SJSA1 (cell line): ENCODE measurements around the gene MIER2. TPM values are rescaled to one million over a fixed set of nuclear protein-coding genes. Genes with fewer than 3 reads are reported as not detected.
A peak's percentile ranks its signal among the peaks of the same experiment; 100 is the strongest.
"Not testable (repeated sequence)": the region's sequence is repeated elsewhere in the genome, so short reads cannot be mapped to it uniquely, and the experiment has no call there.

Source experiments
- DNase-seq, 2 experiments: peaks; one replicate each; pipeline ENCODE4 v3.0.0-alpha.2; 2015 to 2020; ENCODE audit warnings: low spot score in 2 of 2, low read depth in 1 of 2
- H3K27ac ChIP-seq: fragments of 250-450 bp; sonication (Bioruptor Pico); 2 replicates; pipeline ENCODE4 v1.5.1; 2020; ENCODE audit warnings: mild to moderate bottlenecking, moderate library complexity
- H3K27me3 ChIP-seq: fragments of 250-450 bp; sonication (Bioruptor Pico); replicated peaks from 2 replicates; pipeline ENCODE4 v1.5.1; 2020; ENCODE audit warnings: mild to moderate bottlenecking, moderate library complexity
- H3K36me3 ChIP-seq: fragments of 250-450 bp; sonication (Bioruptor Pico); 2 replicates; pipeline ENCODE4 v1.5.1; 2020; ENCODE audit warnings: mild to moderate bottlenecking
- H3K4me1 ChIP-seq: fragments of 250-450 bp; sonication (Bioruptor Pico); replicated peaks from 2 replicates; pipeline ENCODE4 v1.6.1; 2021; ENCODE audit warnings: mild to moderate bottlenecking
- H3K4me3 ChIP-seq: fragments of 250-450 bp; sonication (Bioruptor Pico); 2 replicates; pipeline ENCODE4 v1.5.1; 2020; ENCODE audit warnings: mild to moderate bottlenecking
- H3K9me3 ChIP-seq: fragments of 250-450 bp; sonication (Bioruptor Pico); replicated peaks from 2 replicates; pipeline ENCODE4 v1.5.1; 2020; ENCODE audit warnings: mild to moderate bottlenecking
- total RNA-seq: library from RNA; depleted of rRNA; stranded (reverse); fragments of >200 nt; shearing (Covaris generic); gene quantifications from 2 replicates; pipeline ENCODE4 v1.2.3, GENCODE V29; 2014

MIER2 gene
- total RNA-seq, 1 experiment from 2014 or later, result 19.9 TPM

DNA sequence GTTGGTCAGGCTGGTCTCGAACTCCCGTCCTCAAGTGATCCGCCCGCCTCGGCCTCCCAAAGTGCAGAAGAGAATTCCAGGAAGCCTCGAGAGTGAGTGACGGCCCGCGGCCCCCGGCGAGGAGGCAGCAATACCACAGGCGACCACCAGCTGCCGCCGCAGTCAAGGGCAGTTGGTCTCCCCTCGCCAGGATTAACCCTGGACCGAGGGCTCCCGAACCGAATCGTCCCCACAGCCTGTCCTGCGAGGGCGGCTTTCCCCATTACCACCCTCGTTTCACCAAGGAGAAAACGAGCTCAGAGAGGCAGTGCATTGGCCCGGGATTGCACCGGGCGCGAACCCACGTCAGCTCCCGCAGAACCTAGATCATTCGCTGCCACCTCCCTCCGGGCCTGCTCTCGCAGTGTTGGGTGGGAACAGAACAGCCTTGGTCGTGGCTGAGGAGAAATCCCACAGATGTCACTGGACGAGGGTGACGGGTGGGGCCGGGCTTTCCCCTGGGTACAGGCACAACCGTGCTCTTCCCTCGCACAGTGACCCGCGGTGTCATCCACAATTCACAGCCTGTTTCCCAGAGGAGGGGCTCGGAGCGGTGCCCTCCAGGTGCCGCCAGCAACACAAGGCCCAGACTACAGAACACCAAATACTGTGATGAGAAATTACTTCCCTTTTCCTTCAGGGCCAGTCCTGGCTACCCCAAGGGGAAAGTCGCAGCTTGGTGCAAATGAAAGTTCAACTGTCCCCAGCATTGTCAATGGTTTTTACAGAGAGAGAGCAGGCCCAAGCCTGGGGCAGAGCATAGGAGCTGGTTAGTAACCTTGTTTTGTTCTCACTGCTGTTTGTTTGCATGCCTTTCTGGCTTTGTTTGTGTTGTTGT lies 39.6 kb upstream of the MIER2 start:
- Histone ChIP-seq H3K9me3 (no peaks in the 10 kb centered on the region), H3K36me3 (no peaks in the 10 kb centered on the region), H3K27ac (no peak overlapping the region), H3K4me1 (no peaks in the 10 kb centered on the region), H3K27me3 (no peaks in the 10 kb centered on the region), H3K4me3 (no peak overlapping the region)
- DNase-seq, result no peak

GRCh38 chr19:383040-383439 lies 38.4 kb upstream of the MIER2 start:
- Histone ChIP-seq H3K4me3 (no peak overlapping the region), H3K27ac (no peak overlapping the region), H3K27me3 (no peaks in the 10 kb centered on the region), H3K9me3 (no peaks in the 10 kb centered on the region), H3K4me1 (no peaks in the 10 kb centered on the region), H3K36me3 (no peaks in the 10 kb centered on the region)
- DNase-seq, result peak in 1 of 2 experiments; percentile 25

DNA sequence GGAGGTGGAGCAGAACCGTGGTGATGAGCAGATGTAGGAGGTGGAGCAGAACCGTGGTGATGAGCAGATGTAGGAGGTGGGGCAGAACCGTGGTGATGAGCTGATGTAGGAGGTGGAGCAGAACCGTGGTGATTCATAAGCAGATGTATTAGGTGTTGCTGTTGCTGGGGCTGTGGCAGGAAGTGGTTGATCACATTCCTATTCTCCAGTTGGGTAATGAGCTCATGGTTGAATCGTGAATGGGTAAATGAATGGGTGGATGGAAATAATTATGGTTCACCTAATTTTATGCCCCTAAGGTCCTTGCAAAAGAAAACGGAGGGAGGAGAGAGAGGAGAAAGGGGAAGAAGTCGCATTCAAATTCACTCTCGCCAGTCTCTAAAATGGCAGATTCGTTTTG lies 38.0 kb upstream of the MIER2 start:
- not testable (repeated sequence) for H3K27ac ChIP-seq, DNase-seq, H3K4me3 ChIP-seq, H3K9me3 ChIP-seq, H3K36me3 ChIP-seq, H3K27me3 ChIP-seq, H3K4me1 ChIP-seq

GRCh38 chr19:381901-382300 lies 37.3 kb upstream of the MIER2 start:
- H3K27ac ChIP-seq, H3K4me1 ChIP-seq, H3K9me3 ChIP-seq, H3K27me3 ChIP-seq, H3K4me3 ChIP-seq, H3K36me3 ChIP-seq: not testable (repeated sequence)
- peak in 1 of 2 experiments; percentile 31 for DNase-seq

GRCh38 chr19:380618-381219 lies 36.1 kb upstream of the MIER2 start:
- not testable (repeated sequence) for H3K9me3 ChIP-seq, H3K36me3 ChIP-seq, H3K4me3 ChIP-seq, H3K27me3 ChIP-seq, H3K4me1 ChIP-seq, H3K27ac ChIP-seq
- DNase-seq, result peak in 1 of 2 experiments; percentile 8

GRCh38 chr19:379796-380195 lies 35.2 kb upstream of the MIER2 start:
- peaks cover 16% of the 10 kb centered on the region for H3K27me3 ChIP-seq
- H3K27ac ChIP-seq, result no peak overlapping the region
- no peaks in the 10 kb centered on the region for H3K36me3 ChIP-seq
- no peak overlapping the region for H3K4me3 ChIP-seq
- no peaks in the 10 kb centered on the region for H3K4me1 ChIP-seq
- H3K9me3 ChIP-seq, result no peaks in the 10 kb centered on the region
- no peak for DNase-seq

- H3K36me3 ChIP-seq, result no peaks in the 10 kb centered on the region
- no peak overlapping the region for H3K4me3 ChIP-seq
- peaks cover 27% of the 10 kb centered on the region for H3K27me3 ChIP-seq
- H3K4me1 ChIP-seq, result no peaks in the 10 kb centered on the region
- DNase-seq, result no peak
- H3K27ac ChIP-seq, result no peak overlapping the region
- H3K9me3 ChIP-seq, result no peaks in the 10 kb centered on the region
These were observed 34.1 kb upstream of the MIER2 start for GRCh38 chr19:378706-379105.

GRCh38 chr19:377801-378581 lies 33.4 kb upstream of the MIER2 start:
- Histone ChIP-seq H3K27ac (no peak overlapping the region), H3K9me3 (no peaks in the 10 kb centered on the region), H3K4me3 (no peak overlapping the region), H3K36me3 (no peaks in the 10 kb centered on the region), H3K4me1 (no peaks in the 10 kb centered on the region), H3K27me3 (peaks cover 34% of the 10 kb centered on the region)
- peak in 1 of 2 experiments; percentile 42 for DNase-seq

- Histone ChIP-seq H3K4me3 (no peak overlapping the region), H3K27me3 (peaks cover 53% of the 10 kb centered on the region), H3K4me1 (no peaks in the 10 kb centered on the region), H3K9me3 (no peaks in the 10 kb centered on the region), H3K27ac (no peak overlapping the region), H3K36me3 (no peaks in the 10 kb centered on the region)
- DNase-seq, result peak in 1 of 2 experiments; percentile 37
These were observed 31.5 kb upstream of the MIER2 start for GRCh38 chr19:376111-376470.

DNA sequence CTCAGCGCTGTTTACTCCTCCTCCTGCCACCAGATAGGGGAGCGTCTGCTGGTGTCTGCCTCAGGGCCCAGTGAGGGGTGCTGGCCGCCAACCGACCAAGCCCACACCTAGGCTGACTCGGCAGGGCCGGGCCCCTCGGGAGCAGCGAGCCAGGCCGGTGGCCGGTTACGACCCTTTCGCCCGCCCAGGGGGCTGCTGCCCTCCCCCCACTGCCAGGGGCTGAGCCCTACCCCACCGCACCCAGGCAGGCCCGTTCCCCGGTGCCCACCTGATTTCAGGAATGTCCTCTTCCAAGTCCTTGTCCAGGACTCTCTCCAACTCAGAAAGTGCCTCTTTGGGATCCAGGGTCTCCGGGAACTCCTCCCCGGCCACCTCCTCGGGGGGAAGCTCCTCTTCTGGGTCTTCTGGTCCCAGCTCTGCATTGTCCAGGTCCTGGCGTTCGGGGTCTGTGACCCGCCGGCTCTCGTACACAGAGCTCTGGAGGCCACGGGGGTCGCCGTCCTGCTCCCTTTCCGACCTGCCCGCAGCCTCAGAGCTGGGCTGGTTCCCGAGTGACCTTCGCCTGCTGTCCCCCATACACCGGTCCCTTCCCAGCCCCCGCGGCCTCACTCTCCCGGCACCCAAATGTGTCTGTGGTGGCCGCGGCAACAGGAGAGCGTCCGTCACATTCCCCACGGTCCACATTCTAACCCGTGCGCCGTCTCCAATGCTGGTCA lies 31.0 kb upstream of the MIER2 start:
- no peaks in the 10 kb centered on the region for H3K4me1 ChIP-seq
- peaks cover 56% of the 10 kb centered on the region for H3K27me3 ChIP-seq

GRCh38 chr19:374886-375235 lies 30.3 kb upstream of the MIER2 start:
- Histone ChIP-seq H3K27ac (no peak overlapping the region), H3K36me3 (no peaks in the 10 kb centered on the region), H3K4me1 (no peaks in the 10 kb centered on the region), H3K27me3 (peaks cover 58% of the 10 kb centered on the region), H3K4me3 (no peak overlapping the region), H3K9me3 (no peaks in the 10 kb centered on the region)
- DNase-seq, result peak in 1 of 2 experiments; percentile 33

More for the DNA sequence above, 31.0 kb upstream of the MIER2 start:
- no peaks in the 10 kb centered on the region for H3K9me3 ChIP-seq
- H3K4me3 ChIP-seq, result no peak overlapping the region
- H3K36me3 ChIP-seq, result no peaks in the 10 kb centered on the region
- peak in 1 of 2 experiments; percentile 37 for DNase-seq
- H3K27ac ChIP-seq, result no peak overlapping the region

GRCh38 chr19:374183-374885 lies 29.7 kb upstream of the MIER2 start:
- no peak overlapping the region for H3K27ac ChIP-seq
- DNase-seq, result peak in 1 of 2 experiments; percentile 37
- no peaks in the 10 kb centered on the region for H3K36me3 ChIP-seq
- peaks cover 58% of the 10 kb centered on the region for H3K27me3 ChIP-seq
- no peaks in the 10 kb centered on the region for H3K4me1 ChIP-seq
- no peaks in the 10 kb centered on the region for H3K9me3 ChIP-seq
- H3K4me3 ChIP-seq, result no peak overlapping the region
